Panc1 (cell line): Measurements from ENCODE around the gene RNF227.

Experiments used
- CTCF ChIP-seq: fragments of 450-650 bp; IDR thresholded peaks from 2 replicates; pipeline ENCODE4 v1.5.1; 2017; ENCODE audit warnings: mild to moderate bottlenecking
- POLR2AphosphoS5 ChIP-seq: IDR thresholded peaks from 2 replicates; pipeline ENCODE4 v1.6.1; 2012; ENCODE audit warnings: mild to moderate bottlenecking, low read depth, low read length, moderate library complexity
- TCF7L2 ChIP-seq: IDR thresholded peaks from 2 replicates; pipeline ENCODE4 v1.6.1; 2011; ENCODE audit warnings: mild to moderate bottlenecking, low read depth, low read length, inconsistent platforms

- TF ChIP-seq CTCF = no peak
- TF ChIP-seq POLR2AphosphoS5 = no peak
- no peak for TF ChIP-seq TCF7L2
These were observed 16.4 kb upstream of the RNF227 start for GRCh38 chr17:7932483-7932891.
